OCI-LY3 (cell line): Measurements from ENCODE around the gene STARD3NL.

ENCODE experiments used
- CTCF ChIP-seq: fragments of 200-600, 300-600 bp; sonication (generic); IDR thresholded peaks from 2 replicates; pipeline ENCODE4 v1.5.1; 2014; ENCODE audit warnings: antibody characterized with exemption, low read length, low read depth
- EZH2phosphoT487 ChIP-seq: fragments of 200-600 bp; shearing (Covaris generic); IDR thresholded peaks from 2 replicates; pipeline ENCODE4 v1.6.1; 2018; ENCODE audit warnings: antibody characterized with exemption, mixed run types, low read depth

DNA sequence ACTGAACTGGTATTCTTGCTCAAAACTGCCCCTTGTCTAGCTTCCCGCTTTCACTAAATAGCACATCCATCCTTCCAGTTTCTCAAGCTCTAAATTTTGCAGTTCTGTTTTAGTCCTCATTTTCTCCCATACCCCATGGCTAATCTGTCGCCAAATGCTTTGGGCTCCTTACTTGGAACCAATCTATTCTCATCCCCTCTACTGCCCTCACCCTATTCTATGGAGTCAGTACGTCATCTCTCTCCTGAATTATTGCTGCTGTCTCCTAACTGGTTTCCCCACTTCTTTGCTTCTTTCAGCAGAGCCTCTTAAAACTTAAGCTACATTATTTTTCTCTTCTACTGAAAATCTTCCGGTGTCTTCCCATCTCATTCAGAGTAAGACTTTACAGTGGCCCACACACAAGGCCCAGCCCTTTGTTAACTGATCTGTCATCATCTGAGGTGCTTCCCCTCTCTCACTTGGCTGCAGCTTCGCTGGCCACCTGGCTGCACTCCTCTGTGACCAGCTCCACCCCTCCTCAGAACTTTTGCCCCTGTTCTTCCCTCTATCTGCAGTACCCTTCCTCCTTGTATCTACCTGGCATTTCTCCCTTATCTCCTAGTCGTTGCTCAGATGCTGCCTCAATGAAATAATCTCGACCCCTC, 9.9 kb downstream of the STARD3NL start:
- TF ChIP-seq CTCF (no peak), EZH2phosphoT487 (no peak)
